H9 (cell line): ENCODE results near the gene KIAA1210. TPM values are rescaled to one million over a fixed set of nuclear protein-coding genes. Genes with fewer than 3 reads are reported as not detected.

ENCODE experiments used
- DNase-seq: peaks from one replicate; pipeline ENCODE4 v3.0.0-alpha.2; 2017
- H2AFZ ChIP-seq: one replicate; pipeline ENCODE4 v1.6.1; 2013; ENCODE audit warnings: mild to moderate bottlenecking, low read length, control low read depth, moderate library complexity
- H2AK5ac ChIP-seq: 2 replicates; pipeline ENCODE4 v1.6.1; 2013; ENCODE audit warnings: low read length, control low read depth, mixed read lengths; ENCODE audit not compliant: insufficient read length
- H2BK120ac ChIP-seq: one replicate; pipeline ENCODE4 v1.6.1; 2013; ENCODE audit warnings: low read depth, mild to moderate bottlenecking, low read length, control low read depth, inconsistent platforms; ENCODE audit not compliant: poor library complexity, severe bottlenecking
- H2BK12ac ChIP-seq: 2 replicates; pipeline ENCODE4 v1.6.1; 2013; ENCODE audit warnings: low read length, control low read depth, mixed read lengths, low read depth; ENCODE audit not compliant: insufficient read length
- H2BK15ac ChIP-seq: 2 replicates; pipeline ENCODE4 v1.6.1; 2013; ENCODE audit warnings: low read depth, low read length, control low read depth
- H2BK20ac ChIP-seq: one replicate; pipeline ENCODE4 v1.6.1; 2013; ENCODE audit warnings: low read depth, mild to moderate bottlenecking, low read length, control low read depth, inconsistent platforms; ENCODE audit not compliant: poor library complexity, severe bottlenecking
- H2BK5ac ChIP-seq: 2 replicates; pipeline ENCODE4 v1.6.1; 2013; ENCODE audit warnings: low read length, control low read depth, mixed read lengths; ENCODE audit not compliant: insufficient read length
- H3K14ac ChIP-seq: 2 replicates; pipeline ENCODE4 v1.6.1; 2013; ENCODE audit warnings: low read length, control low read depth; ENCODE audit not compliant: insufficient read depth
- H3K18ac ChIP-seq: 2 replicates; pipeline ENCODE4 v1.6.1; 2013; ENCODE audit warnings: low read depth, mild to moderate bottlenecking, mixed read lengths, low read length, control low read depth; ENCODE audit not compliant: insufficient read length
- H3K23ac ChIP-seq: 2 replicates; pipeline ENCODE4 v1.6.1; 2013; ENCODE audit warnings: low read length, control low read depth, mixed read lengths, low read depth; ENCODE audit not compliant: insufficient read length
- H3K23me2 ChIP-seq: 2 replicates; pipeline ENCODE4 v1.6.1; 2013; ENCODE audit warnings: low read depth, mild to moderate bottlenecking, mixed read lengths, low read length, control low read depth; ENCODE audit not compliant: insufficient read length, poor library complexity, severe bottlenecking
- H3K27ac ChIP-seq: 2 replicates; pipeline ENCODE4 v1.5.1; 2013; ENCODE audit warnings: low read length, control low read depth, mixed read lengths, low read depth; ENCODE audit not compliant: insufficient read length
- H3K27me3 ChIP-seq: 2 replicates; pipeline ENCODE4 v1.6.1; 2013; ENCODE audit warnings: low read length, control low read depth, inconsistent platforms; ENCODE audit not compliant: insufficient read depth
- H3K4ac ChIP-seq: 2 replicates; pipeline ENCODE4 v1.6.1; 2013; ENCODE audit warnings: low read depth, mild to moderate bottlenecking, control low read depth, inconsistent platforms, low read length, moderate library complexity
- H3K4me1 ChIP-seq: 2 replicates; pipeline ENCODE4 v1.6.1; 2013; ENCODE audit warnings: low read length, control low read depth, inconsistent platforms; ENCODE audit not compliant: insufficient read depth
- H3K4me2 ChIP-seq: 2 replicates; pipeline ENCODE4 v1.6.1; 2013; ENCODE audit warnings: low read length, control low read depth, mixed read lengths; ENCODE audit not compliant: insufficient read length, insufficient read depth
- H3K56ac ChIP-seq: 2 replicates; pipeline ENCODE4 v1.6.1; 2013; ENCODE audit warnings: low read depth, mild to moderate bottlenecking, mixed read lengths, low read length, control low read depth; ENCODE audit not compliant: insufficient read length
- H3K79me1 ChIP-seq: 2 replicates; pipeline ENCODE4 v1.6.1; 2013; ENCODE audit warnings: low read depth, mild to moderate bottlenecking, moderate library complexity, low read length, control low read depth, inconsistent platforms; ENCODE audit not compliant: insufficient read depth, poor library complexity, severe bottlenecking
- H3K79me2 ChIP-seq: 2 replicates; pipeline ENCODE4 v1.6.1; 2013; ENCODE audit warnings: low read length, control low read depth, inconsistent platforms; ENCODE audit not compliant: insufficient read depth
- H3K9ac ChIP-seq: 2 replicates; pipeline ENCODE4 v1.6.1; 2013; ENCODE audit warnings: low read length, control low read depth, mixed read lengths; ENCODE audit not compliant: insufficient read length; ENCODE audit errors: extremely low read depth
- H3K9me3 ChIP-seq: one replicate; pipeline ENCODE4 v1.6.1; 2013; ENCODE audit warnings: low read depth, low read length, inconsistent platforms; ENCODE audit not compliant: control insufficient read depth
- H3T11ph ChIP-seq: one replicate; pipeline ENCODE4 v1.6.1; 2013; ENCODE audit warnings: mild to moderate bottlenecking, low read length, control low read depth, inconsistent platforms
- H4K20me1 ChIP-seq: one replicate; pipeline ENCODE4 v1.6.1; 2013; ENCODE audit not compliant: control insufficient read depth, insufficient read length, insufficient read depth
- H4K5ac ChIP-seq: 2 replicates; pipeline ENCODE4 v1.6.1; 2013; ENCODE audit warnings: low read depth, mild to moderate bottlenecking, mixed read lengths, low read length, control low read depth; ENCODE audit not compliant: insufficient read length
- H4K8ac ChIP-seq: replicated peaks from 2 replicates; pipeline ENCODE4 v1.6.1; 2013; ENCODE audit warnings: low read length, control low read depth, mixed read lengths, low read depth; ENCODE audit not compliant: insufficient read length
- H4K91ac ChIP-seq: 2 replicates; pipeline ENCODE4 v1.6.1; 2013; ENCODE audit warnings: low read depth, mild to moderate bottlenecking, moderate library complexity, mixed read lengths, low read length, control low read depth; ENCODE audit not compliant: insufficient read length
- H3K27ac Mint-ChIP-seq, 3 experiments: 2 replicates in 2 of 3; 3 replicates in 1 of 3; pipeline ENCODE4 v1.8.0; 2020 to 2021; ENCODE audit warnings: mixed read lengths in 3 of 3, mild to moderate bottlenecking in 1 of 3, moderate library complexity in 1 of 3
- H3K27me3 Mint-ChIP-seq: 2 replicates; pipeline ENCODE4 v1.8.0; 2021; ENCODE audit warnings: low read depth, mild to moderate bottlenecking, moderate library complexity, mixed read lengths
- H3K36me3 Mint-ChIP-seq, 3 experiments: 2 replicates in 2 of 3; 3 replicates in 1 of 3; pipeline ENCODE4 v1.8.0; 2020 to 2021; ENCODE audit warnings: low read depth in 3 of 3, mixed read lengths in 3 of 3; ENCODE audit not compliant: insufficient read depth in 1 of 3
- H3K4me1 Mint-ChIP-seq, 2 experiments: 2 replicates each; pipeline ENCODE4 v1.8.0; 2020; ENCODE audit warnings: mixed read lengths in 2 of 2
- H3K4me3 Mint-ChIP-seq, 2 experiments: 2 replicates in 1 of 2; 3 replicates in 1 of 2; pipeline ENCODE4 v1.8.0; 2020 to 2021; ENCODE audit warnings: mild to moderate bottlenecking in 2 of 2, mixed read lengths in 2 of 2, moderate library complexity in 1 of 2
- H3K9me3 Mint-ChIP-seq, 2 experiments: 2 replicates in 1 of 2; 3 replicates in 1 of 2; pipeline ENCODE4 v1.8.0; 2020; ENCODE audit warnings: mild to moderate bottlenecking in 2 of 2, mixed read lengths in 2 of 2, moderate library complexity in 1 of 2
- CTCF ChIP-seq: fragments of 200-600 bp; sonication (generic); conservative IDR thresholded peaks from 3 replicates; pipeline ENCODE4 v1.8.0; 2021; ENCODE audit warnings: antibody characterized with exemption, mild to moderate bottlenecking
- WGBS: extraction: QIAGEN DNeasy Blood & Tissue Kit; methylation state at CpG from one replicate; pipeline ENCODE4 v1.1.7; 2013; ENCODE audit warnings: missing lambda C conversion rate, low lambda C conversion rate, mixed read lengths; ENCODE audit not compliant: insufficient read length; ENCODE audit errors: extremely low coverage; 5-methylcytosine and 5-hydroxymethylcytosine counted together
- total RNA-seq: library from RNA; stranded (reverse); gene quantifications from 2 replicates; pipeline ENCODE4 v1.2.1, GENCODE V29; 2021

Gene KIAA1210
- total RNA-seq, 1 experiment from 2014 or later: not detected

- Mint-ChIP-seq H3K36me3 (no peaks in the 10 kb centered on the region; a peak in 2 of 7 replicates), H3K4me1 (no peaks in the 10 kb centered on the region), H3K27ac (no peak overlapping the region), H3K9me3 (peaks cover 61 to 63% of the 10 kb centered on the region in 2 experiments), H3K27me3 (peaks cover 6% of the 10 kb centered on the region), H3K4me3 (no peak overlapping the region)
- Histone ChIP-seq H3K9ac (no peak overlapping the region), H4K91ac (no peak overlapping the region), H2BK12ac (no peak overlapping the region), H3K79me1 (no peaks in the 10 kb centered on the region), H3K4me1 (no peaks in the 10 kb centered on the region), H3T11ph (no peak overlapping the region), H2BK20ac (no peak overlapping the region), H3K9me3 (peaks cover 14% of the 10 kb centered on the region), H2BK15ac (no peak overlapping the region), H2AK5ac (no peak overlapping the region), H2BK120ac (no peak overlapping the region), H2AFZ (no peak overlapping the region), H3K23me2 (no peaks in the 10 kb centered on the region), H3K79me2 (no peaks in the 10 kb centered on the region), H4K20me1 (no peaks in the 10 kb centered on the region), H4K8ac (no peak overlapping the region), H3K14ac (no peak overlapping the region), H3K18ac (no peak overlapping the region), H3K23ac (no peak overlapping the region), H3K4me2 (no peak overlapping the region), H4K5ac (no peak overlapping the region), H3K27ac (no peak overlapping the region), H2BK5ac (no peak overlapping the region), H3K4ac (no peak overlapping the region), H3K56ac (no peak overlapping the region), H3K27me3 (no peaks in the 10 kb centered on the region)
- TF ChIP-seq CTCF: no peak
- no CpG with 5 or more reads among the region's 2 CpGs for WGBS
- no peak for DNase-seq
Measured at GRCh38 chrX:119168104-119168503, 40.5 kb upstream of the KIAA1210 start.
